GM12878 (cell line): Measurements from ENCODE around the gene CCL22. TPM values are rescaled to one million over a fixed set of nuclear protein-coding genes. Genes with fewer than 3 reads are reported as not detected.

Source experiments
- ATAC-seq: fragments of 200-7000 bp; cut with Tn5 transposase; 3 replicates; pipeline ENCODE4 v1.9.1; 2020; ENCODE audit warnings: mild to moderate bottlenecking, moderate library complexity
- BruUV-seq: library from RNA; stranded (reverse); fragments of 400-500 nt; replicated peaks from 2 replicates; lab custom pipeline; 2021; lab: Mats Ljungman, UMichigan
- CTCF ChIA-PET: fragments of 300-600 bp; sonication (Branson Sonifier 250); formaldehyde crosslinking; extraction: SDS; loops from one replicate; lab custom pipeline; 2021; ENCODE audit warnings: inconsistent platforms; lab: Yijun Ruan, JAX
- POLR2A ChIA-PET: fragments of 350-600 bp; formaldehyde crosslinking; extraction: SDS; loops from one replicate; lab custom pipeline; 2021; ENCODE audit warnings: inconsistent platforms; lab: Charles Lee
- RAD21 ChIA-PET: fragments of 300-600 bp; sonication (Branson Sonifier 250); formaldehyde crosslinking; loops from one replicate; lab custom pipeline; 2023; ENCODE audit warnings: antibody characterized with exemption; ENCODE audit not compliant: unreplicated experiment; lab: Charles Lee
- SMC1A ChIA-PET: fragments of 300-600 bp; sonication (Branson Sonifier 250); formaldehyde crosslinking; loops from one replicate; lab custom pipeline; 2023; ENCODE audit not compliant: unreplicated experiment, uncharacterized antibody; lab: Charles Lee
- DNase-seq: peaks from one replicate; pipeline ENCODE4 v3.0.0-alpha.2; 2011; ENCODE audit warnings: low read depth, low spot score
- FAIRE-seq: peaks from 3 replicates; lab custom pipeline; 2011; peaks lifted over from hg19 to GRCh38; lab: Jason Lieb, UNC
- H2AFZ ChIP-seq: 2 replicates; pipeline ENCODE4 v1.6.0; 2011; ENCODE audit warnings: low read depth, low read length, control low read depth; ENCODE audit not compliant: control insufficient read depth
- H3K27ac ChIP-seq: 2 replicates; pipeline ENCODE4 v1.5.1; 2011; ENCODE audit warnings: control low read depth; ENCODE audit not compliant: control insufficient read depth, insufficient read depth
- H3K27me3 ChIP-seq, 2 experiments: replicated peaks in 1 of 2; 2 replicates each; pipeline versions ENCODE4 v1.6.0 to v1.6.1; 2011; ENCODE audit warnings: low read length in 1 of 2; ENCODE audit not compliant: control insufficient read depth in 2 of 2, insufficient read depth in 2 of 2
- H3K36me3 ChIP-seq, 2 experiments: 2 replicates each; pipeline ENCODE4 v1.5.1; 2011; ENCODE audit warnings: low read length in 1 of 2; ENCODE audit not compliant: control insufficient read depth in 2 of 2, insufficient read depth in 2 of 2
- H3K4me1 ChIP-seq: 2 replicates; pipeline ENCODE4 v1.6.1; 2011; ENCODE audit warnings: mild to moderate bottlenecking, low read length, moderate library complexity, mixed read lengths; ENCODE audit not compliant: control insufficient read depth, insufficient read depth
- H3K4me2 ChIP-seq: 2 replicates; pipeline ENCODE4 v1.6.0; 2011; ENCODE audit warnings: control low read depth; ENCODE audit not compliant: control insufficient read depth, insufficient read depth
- H3K4me3 ChIP-seq: fragments of 200-600 bp; sonication (generic); 2 replicates; pipeline ENCODE4 v1.5.1; 2016
- H3K79me2 ChIP-seq: 2 replicates; pipeline ENCODE4 v1.6.0; 2011; ENCODE audit warnings: low read length; ENCODE audit not compliant: control insufficient read depth, insufficient read depth
- H3K9ac ChIP-seq: 2 replicates; pipeline ENCODE4 v1.8.0; 2011; ENCODE audit warnings: low read length, control low read depth, mixed read lengths; ENCODE audit not compliant: control insufficient read depth, insufficient read depth
- H3K9me3 ChIP-seq: replicated peaks from 3 replicates; pipeline ENCODE4 v1.5.1; 2011; ENCODE audit warnings: mild to moderate bottlenecking, low read length; ENCODE audit not compliant: control insufficient read depth, insufficient read depth
- H4K20me1 ChIP-seq: 2 replicates; pipeline ENCODE4 v1.6.0; 2011; ENCODE audit not compliant: control insufficient read depth, insufficient read depth
- ATF3 ChIP-seq: IDR thresholded peaks from 2 replicates; pipeline ENCODE4 v1.6.1; 2011; ENCODE audit warnings: low read depth, mild to moderate bottlenecking, low read length, moderate library complexity, borderline replicate concordance; ENCODE audit errors: extremely low read depth
- BCL11A ChIP-seq: IDR thresholded peaks from 2 replicates; pipeline ENCODE4 v1.6.1; 2011; ENCODE audit warnings: low read depth, low read length
- BHLHE40 ChIP-seq, 2 experiments: fragments of 450-650 bp in 1 of 2; IDR thresholded peaks; 2 replicates each; pipeline ENCODE4 v1.6.1; 2011 to 2017; ENCODE audit warnings: low read depth in 2 of 2, borderline replicate concordance in 1 of 2, improper control_type of control experiment in 1 of 2, low read length in 1 of 2, mild to moderate bottlenecking in 1 of 2
- CHD1 ChIP-seq: IDR thresholded peaks from 2 replicates; pipeline ENCODE4 v1.6.1; 2012; ENCODE audit warnings: low read depth, low read length, improper control_type of control experiment
- E4F1 ChIP-seq: fragments of 450-650 bp; IDR thresholded peaks from 2 replicates; pipeline ENCODE4 v1.6.1; 2018; ENCODE audit warnings: borderline replicate concordance, mild to moderate bottlenecking; ENCODE audit not compliant: partially characterized antibody
- FOXK2 ChIP-seq: fragments of 450-650 bp; IDR thresholded peaks from 2 replicates; pipeline ENCODE4 v1.6.1; 2017; ENCODE audit warnings: mild to moderate bottlenecking, moderate library complexity
- MTA3 ChIP-seq: IDR thresholded peaks from 2 replicates; pipeline ENCODE4 v1.6.1; 2012; ENCODE audit warnings: low read length, inconsistent platforms, borderline replicate concordance
- NKRF ChIP-seq: fragments of 450-650 bp; conservative IDR thresholded peaks from 2 replicates; pipeline ENCODE4 v1.6.1; 2017; ENCODE audit warnings: mild to moderate bottlenecking, moderate library complexity
- STAT3 ChIP-seq: IDR thresholded peaks from 2 replicates; pipeline ENCODE4 v1.6.1; 2011; ENCODE audit warnings: low read depth, low read length, improper control_type of control experiment
- ZBTB33 ChIP-seq: fragments of 450-650 bp; IDR thresholded peaks from 2 replicates; pipeline ENCODE4 v1.6.1; 2017; ENCODE audit warnings: mild to moderate bottlenecking
- ZBTB4 ChIP-seq: fragments of 450-650 bp; formaldehyde crosslinking; IDR thresholded peaks from 2 replicates; pipeline ENCODE4 v1.4.0; 2022; ENCODE audit warnings: mild to moderate bottlenecking, moderate library complexity
- WGBS: methylation state at CpG from one replicate; pipeline ENCODE4 v1.1.6; 2016; ENCODE audit warnings: low lambda C conversion rate; ENCODE audit not compliant: insufficient replicate concordance, insufficient coverage; ENCODE audit errors: missing lambda C conversion rate; 5-methylcytosine and 5-hydroxymethylcytosine counted together
- in situ Hi-C: fragments of 300-500 bp; cut with MboI; formaldehyde crosslinking; loops from 9 replicates; pipeline ENCODE4 v1.14.3; 2018; ENCODE audit warnings: mixed read lengths
- intact Hi-C: fragments of 100-400 bp; cut with micrococcal nuclease; formaldehyde crosslinking; loops from one replicate; pipeline ENCODE4 v1.14.2; 2022; ENCODE audit not compliant: unreplicated experiment
- polyA plus RNA-seq, 11 experiments: library from polyadenylated mRNA; depleted of rRNA in 4 of 11; unstranded in 6 of 11; stranded (reverse) in 5 of 11; fragments of >200 nt; fragmentation: Nextera tagmentation in 4 of 11; fragmentation: Illumina TruSeq in 1 of 11; extraction: Ambion mirVana in 4 of 11; extraction: Trizol in 1 of 11; gene quantifications; 1 replicate in 1 of 11; 2 replicates in 10 of 11; pipeline versions ENCODE4 v1.2.1 to v1.2.3, GENCODE V29; 2011 to 2016; ENCODE audit warnings: inconsistent platforms in 2 of 11, missing spikeins in 2 of 11, low read depth in 1 of 11
- total RNA-seq, 4 experiments: library from RNA; depleted of rRNA in 3 of 4; stranded (reverse); fragments of >200 nt in 3 of 4; fragmentation: Illumina TruSeq in 1 of 4; extraction: Trizol in 1 of 4; gene quantifications; 2 replicates each; pipeline versions ENCODE4 v1.2.1 to v1.2.3, GENCODE V29; 2013 to 2021

CCL22 gene
- total and polyA plus RNA-seq, 10 of the 15 experiments (the other 5 are each of a cell fraction or from before 2014, with no cell fraction given), result 38.0 to 704 (median 349) TPM

- WGBS, result 72% methylated on average over 2 of the region's 2 CpGs
- Histone ChIP-seq H3K4me3 (no peak overlapping the region), H3K4me1 (peaks cover 12% of the 10 kb centered on the region), H3K9me3 (no peaks in the 10 kb centered on the region), H2AFZ (no peak overlapping the region), H3K27ac (no peak overlapping the region), H3K4me2 (no peak overlapping the region), H3K79me2 (no peaks in the 10 kb centered on the region), H3K36me3 (no peaks in the 10 kb centered on the region), H3K27me3 (no peaks in the 10 kb centered on the region), H4K20me1 (no peaks in the 10 kb centered on the region), H3K9ac (no peak overlapping the region)
- ChIA-PET RAD21 (no interaction called here), CTCF (no interaction called here), POLR2A (no interaction called here), SMC1A (interaction anchor here (3.4 kb wide), 1 partner anchor 18 kb away, joined by 10 read pairs; no protein-coding TSS in a partner anchor)
- intact Hi-C loops (no loop called here), in situ Hi-C loops (no loop called here)
- FAIRE-seq, result no peak
- no peak for DNase-seq
- TF ChIP-seq NKRF (no peak), CHD1 (no peak), BHLHE40 (IDR thresholded peaks at IDR 0.05; ENCODE audit: borderline replicate concordance in 1 of 2, low read depth in 2 of 2, low read length in 1 of 2) (no peak), BCL11A (no peak), FOXK2 (no peak), ZBTB4 (CRISPR knock-in tag) (no peak), MTA3 (no peak), ZBTB33 (no peak), ATF3 (no peak), STAT3 (no peak), E4F1 (no peak)
- no peak for ATAC-seq
- BruUV-seq, result no TSS peak
Observed at GRCh38 chr16:57319646-57320045, 38.9 kb upstream of the CCL22 start.
